Fibroblast of lung (primary cell): ENCODE data around the gene TMEM132E. TPM values are rescaled to one million over a fixed set of nuclear protein-coding genes. Genes with fewer than 3 reads are reported as not detected.

ENCODE experiments used
- DNase-seq, 2 donors: peaks; one replicate each; pipeline versions ENCODE4 v3.0.0 to v3.0.0-alpha.2; 2010; ENCODE audit warnings: low read depth in 2 of 2
- H2AFZ ChIP-seq: 2 replicates; pipeline ENCODE4 v1.5.1; 2012; ENCODE audit warnings: low read length, control low read depth, inconsistent platforms
- H3K27ac ChIP-seq: 2 replicates; pipeline ENCODE4 v1.5.1; 2011; ENCODE audit warnings: low read length, control low read depth; ENCODE audit not compliant: insufficient read depth
- H3K27me3 ChIP-seq: 2 replicates; pipeline ENCODE4 v1.5.1; 2011; ENCODE audit warnings: mild to moderate bottlenecking, low read length; ENCODE audit not compliant: control insufficient read depth, insufficient read depth
- H3K36me3 ChIP-seq: 2 replicates; pipeline ENCODE4 v1.5.1; 2011; ENCODE audit warnings: low read length; ENCODE audit not compliant: control insufficient read depth, insufficient read depth
- H3K4me1 ChIP-seq: 2 replicates; pipeline ENCODE4 v1.5.1; 2011; ENCODE audit warnings: low read length; ENCODE audit not compliant: control insufficient read depth, insufficient read depth; ENCODE audit errors: extremely low read depth
- H3K4me2 ChIP-seq: 2 replicates; pipeline ENCODE4 v1.5.1; 2011; ENCODE audit warnings: low read length, control low read depth; ENCODE audit not compliant: insufficient read depth; ENCODE audit errors: extremely low read depth
- H3K4me3 ChIP-seq, 4 experiments: fragments of 200-600 bp in 1 of 4; sonication (generic) in 1 of 4; replicated peaks in 1 of 4; 2 replicates each; pipeline ENCODE4 v1.5.1; 2011 to 2016; ENCODE audit warnings: low read length in 4 of 4, low read depth in 3 of 4, mild to moderate bottlenecking in 3 of 4, control low read depth in 2 of 4, inconsistent platforms in 1 of 4, mixed read lengths in 1 of 4; ENCODE audit not compliant: insufficient read depth in 1 of 4; ENCODE audit errors: control extremely low read depth in 1 of 4
- H3K79me2 ChIP-seq: 2 replicates; pipeline ENCODE4 v1.5.1; 2012; ENCODE audit warnings: mild to moderate bottlenecking, low read length, inconsistent platforms; ENCODE audit not compliant: control insufficient read depth, insufficient read depth
- H3K9ac ChIP-seq: 2 replicates; pipeline ENCODE4 v1.5.1; 2011; ENCODE audit warnings: mild to moderate bottlenecking, low read length, control low read depth; ENCODE audit not compliant: insufficient read depth
- H3K9me3 ChIP-seq: 2 replicates; pipeline ENCODE4 v1.5.1; 2012; ENCODE audit warnings: low read depth, low read length; ENCODE audit not compliant: control insufficient read depth, insufficient read depth
- H4K20me1 ChIP-seq: 2 replicates; pipeline ENCODE4 v1.5.1; 2011; ENCODE audit warnings: low read length; ENCODE audit not compliant: control insufficient read depth, insufficient read depth; ENCODE audit errors: extremely low read depth
- CTCF ChIP-seq, 2 donors: IDR thresholded peaks in 1 of 2; conservative IDR thresholded peaks in 1 of 2; 1 replicate in 1 of 2; 2 replicates in 1 of 2; pipeline ENCODE4 v1.5.1; 2011 to 2012; ENCODE audit warnings: low read length in 2 of 2, control low read depth in 1 of 2, inconsistent platforms in 1 of 2, low read depth in 1 of 2, mild to moderate bottlenecking in 1 of 2
- EZH2 ChIP-seq: IDR thresholded peaks from 2 replicates; pipeline ENCODE4 v1.5.1; 2012; ENCODE audit warnings: low read length, control low read depth, mild to moderate bottlenecking; ENCODE audit errors: missing control alignments
- polyA plus RNA-seq, 2 donors: library from polyadenylated mRNA; depleted of rRNA in 1 of 2; stranded (reverse) in 1 of 2; unstranded in 1 of 2; fragments of >200 nt; gene quantifications; 2 replicates each; pipeline ENCODE4 v1.2.1, GENCODE V29; 2011 to 2012; ENCODE audit warnings: missing spikeins in 1 of 2
- total RNA-seq: library from RNA; depleted of rRNA; stranded (reverse); fragments of >200 nt; gene quantifications from 2 replicates; pipeline ENCODE4 v1.2.1, GENCODE V29; 2014

The TMEM132E gene
- total and polyA plus RNA-seq, 2 donors (not counting 1 experiment from before 2014, with no cell fraction given), result not detected

GRCh38 chr17:34565713-34566112 is 13.7 kb upstream of the TMEM132E start:
- Histone ChIP-seq H3K27ac (no peak overlapping the region), H3K36me3 (no peaks in the 10 kb centered on the region), H3K79me2 (no peaks in the 10 kb centered on the region), H3K27me3 (no peaks in the 10 kb centered on the region), H3K4me3 (no peak overlapping the region), H3K9me3 (no peaks in the 10 kb centered on the region), H3K9ac (no peak overlapping the region), H2AFZ (no peak overlapping the region), H4K20me1 (no peaks in the 10 kb centered on the region), H3K4me2 (no peak overlapping the region), H3K4me1 (no peaks in the 10 kb centered on the region)
- DNase-seq, result no peak
- TF ChIP-seq EZH2, result no peak
- no peak for TF ChIP-seq CTCF (conservative IDR thresholded peaks at IDR 0.05 in 1 of 2, IDR thresholded peaks at IDR 0.05 in 1 of 2; ENCODE audit: low read depth in 1 of 2, low read length in 2 of 2)

DNA sequence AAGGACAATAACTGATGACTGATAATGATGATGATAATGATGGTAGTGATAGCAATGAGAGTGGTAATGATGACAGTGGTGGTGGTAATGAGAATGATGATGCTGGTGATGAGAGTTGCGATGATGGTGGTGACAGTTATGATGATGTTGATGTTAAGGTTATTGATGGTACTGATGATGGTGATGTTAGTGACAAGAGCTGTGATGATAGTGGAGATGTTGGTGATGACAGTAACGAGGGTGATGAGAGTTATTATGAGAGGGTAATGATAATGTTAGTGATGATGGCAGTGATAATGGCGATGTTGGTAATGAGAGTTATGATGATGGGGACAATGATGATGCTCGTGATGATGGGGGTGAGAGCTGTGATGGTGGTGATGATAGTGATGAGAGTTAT is 13.2 kb upstream of the TMEM132E start:
- Histone ChIP-seq H3K79me2 (no peaks in the 10 kb centered on the region), H3K4me2 (no peak overlapping the region), H2AFZ (no peak overlapping the region), H3K4me3 (no peak overlapping the region), H3K27ac (no peak overlapping the region), H3K9me3 (no peaks in the 10 kb centered on the region), H4K20me1 (no peaks in the 10 kb centered on the region), H3K9ac (no peak overlapping the region), H3K27me3 (no peaks in the 10 kb centered on the region), H3K36me3 (no peaks in the 10 kb centered on the region), H3K4me1 (no peaks in the 10 kb centered on the region)
- TF ChIP-seq CTCF (conservative IDR thresholded peaks at IDR 0.05 in 1 of 2, IDR thresholded peaks at IDR 0.05 in 1 of 2; ENCODE audit: low read depth in 1 of 2, low read length in 2 of 2), result no peak
- TF ChIP-seq EZH2, result no peak
- no peak for DNase-seq

DNA sequence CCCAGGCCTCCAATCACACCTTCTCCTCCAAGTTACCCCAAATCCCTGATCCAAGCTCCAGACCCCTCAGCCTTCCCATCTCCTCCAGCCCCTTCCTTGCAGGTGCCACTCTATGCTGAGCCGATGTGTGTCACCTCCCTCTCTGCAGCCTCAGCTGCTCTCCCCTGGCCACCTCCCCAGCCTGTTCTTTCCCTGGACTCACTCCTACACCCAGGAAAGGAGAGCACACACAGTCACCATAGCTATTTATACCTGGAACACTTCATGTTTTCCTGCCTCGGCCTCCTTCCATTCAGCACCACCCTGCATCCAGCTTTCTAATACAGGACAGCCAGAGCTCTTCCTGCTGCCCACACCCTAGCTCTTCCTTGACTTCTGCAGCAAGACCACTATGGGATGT is 12.5 kb upstream of the TMEM132E start:
- DNase-seq, result no peak
- H3K79me2 ChIP-seq, result no peaks in the 10 kb centered on the region
- H4K20me1 ChIP-seq, result no peaks in the 10 kb centered on the region
- H3K36me3 ChIP-seq, result no peaks in the 10 kb centered on the region
- H3K4me1 ChIP-seq, result no peaks in the 10 kb centered on the region
- TF ChIP-seq CTCF (conservative IDR thresholded peaks at IDR 0.05 in 1 of 2, IDR thresholded peaks at IDR 0.05 in 1 of 2; ENCODE audit: low read depth in 1 of 2, low read length in 2 of 2) (no peak), EZH2 (no peak)
- H3K4me2 ChIP-seq, result no peak overlapping the region
- no peak overlapping the region for H3K9ac ChIP-seq
- no peak overlapping the region for H3K4me3 ChIP-seq
- no peaks in the 10 kb centered on the region for H3K9me3 ChIP-seq
- H3K27ac ChIP-seq, result no peak overlapping the region
- H3K27me3 ChIP-seq, result no peaks in the 10 kb centered on the region
- H2AFZ ChIP-seq, result no peak overlapping the region
